Neural cell (in vitro differentiated cells): ENCODE results near the gene TRIAP1.

Source experiments
- CTCF ChIP-seq: fragments of 450-650 bp; IDR thresholded peaks from 2 replicates; pipeline ENCODE4 v1.5.1; 2014; ENCODE audit warnings: antibody characterized with exemption, mild to moderate bottlenecking, moderate library complexity; ENCODE audit not compliant: poor library complexity, severe bottlenecking
- EP300 ChIP-seq: fragments of 450-650 bp; conservative IDR thresholded peaks from 2 replicates; pipeline ENCODE4 v1.6.1; 2014; ENCODE audit warnings: antibody characterized with exemption, mild to moderate bottlenecking, moderate library complexity; ENCODE audit not compliant: poor library complexity, severe bottlenecking
- EZH2 ChIP-seq: fragments of 200-600, 300-800 bp; shearing (Covaris generic), sonication (generic); IDR thresholded peaks from 2 replicates; pipeline ENCODE4 v1.6.1; 2014; ENCODE audit warnings: antibody characterized with exemption, low read length, borderline replicate concordance, mild to moderate bottlenecking; ENCODE audit not compliant: insufficient read depth, poor library complexity, severe bottlenecking
- MXI1 ChIP-seq: fragments of 450-650 bp; conservative IDR thresholded peaks from 2 replicates; pipeline ENCODE4 v1.6.1; 2014; ENCODE audit warnings: antibody characterized with exemption, mild to moderate bottlenecking; ENCODE audit not compliant: poor library complexity, severe bottlenecking
- POLR2AphosphoS5 ChIP-seq: IDR thresholded peaks from 2 replicates; pipeline ENCODE4 v1.6.1; 2012
- RAD21 ChIP-seq: fragments of 450-650 bp; conservative IDR thresholded peaks from 2 replicates; pipeline ENCODE4 v1.6.1; 2014; ENCODE audit warnings: antibody characterized with exemption, mild to moderate bottlenecking, moderate library complexity
- REST ChIP-seq: IDR thresholded peaks from 2 replicates; pipeline ENCODE4 v1.6.1; 2012; ENCODE audit warnings: borderline replicate concordance

GRCh38 chr12:120403869-120404268 lies 42.3 kb downstream of the TRIAP1 start:
- no peak for TF ChIP-seq CTCF
- no peak for TF ChIP-seq REST
- TF ChIP-seq MXI1 = no peak
- no peak for TF ChIP-seq RAD21
- TF ChIP-seq EP300 = no peak
- TF ChIP-seq EZH2 = no peak
- TF ChIP-seq POLR2AphosphoS5 = no peak
